Testis (tissue), 3 donors: ENCODE measurements around the gene ZNF792. TPM values are rescaled to one million over a fixed set of nuclear protein-coding genes. Genes with fewer than 3 reads are reported as not detected.
"Not testable (repeated sequence)": the region's sequence is repeated elsewhere in the genome, so short reads cannot be mapped to it uniquely, and the experiment has no call there.

Experiments used
- DNase-seq: peaks from one replicate; pipeline ENCODE4 v3.0.0-alpha.2; 2019
- H3K27ac ChIP-seq, 2 donors: fragments of 200-600 bp; sonication (generic); one replicate each; pipeline ENCODE4 v1.5.1; 2019
- H3K27me3 ChIP-seq: fragments of 200-600 bp; sonication (generic); one replicate; pipeline ENCODE4 v1.5.1; 2019
- H3K36me3 ChIP-seq: fragments of 200-600 bp; sonication (generic); one replicate; pipeline ENCODE4 v1.5.1; 2017; ENCODE audit warnings: low read depth; ENCODE audit errors: missing control alignments
- H3K4me1 ChIP-seq: fragments of 200-600 bp; sonication (generic); one replicate; pipeline ENCODE4 v1.5.1; 2019
- H3K4me3 ChIP-seq, 2 donors: fragments of 200-600 bp; sonication (generic); one replicate each; pipeline ENCODE4 v1.5.1; 2017 to 2019
- H3K9me3 ChIP-seq: fragments of 200-600 bp; sonication (generic); one replicate; pipeline ENCODE4 v1.5.1; 2017
- CTCF ChIP-seq, 3 experiments: fragments of 450-650 bp in 2 of 3; fragments of 200-600 bp in 1 of 3; sonication (generic) in 1 of 3; IDR thresholded peaks; one replicate each; pipeline ENCODE4 v1.5.1; 2016 to 2019; ENCODE audit warnings: antibody characterized with exemption in 3 of 3, mild to moderate bottlenecking in 2 of 3, moderate library complexity in 1 of 3
- POLR2A ChIP-seq: fragments of 450-650 bp; IDR thresholded peaks from one replicate; pipeline ENCODE4 v1.6.1; 2017; ENCODE audit warnings: antibody characterized with exemption, mild to moderate bottlenecking, moderate library complexity
- WGBS, 2 donors: methylation state at CpG; one replicate each; pipeline ENCODE4 v1.1.5; 2018; 5-methylcytosine and 5-hydroxymethylcytosine counted together
- intact Hi-C: fragments of 100-400 bp; cut with DNase I; formaldehyde crosslinking; loops from one replicate; pipeline ENCODE4 v1.15.1; 2023; ENCODE audit warnings: low total_unique reads
- polyA plus RNA-seq: library from polyadenylated mRNA; stranded (reverse); fragments of 350-450 nt; fragmentation: Illumina TruSeq; extraction: RNeasy Lipid Tissue Mini Kit (QIAGEN cat#74804); gene quantifications from one replicate; pipeline ENCODE4 v1.2.3, GENCODE V29; 2014; ENCODE audit warnings: low read depth, low replicate concordance; ENCODE audit not compliant: insufficient read depth
- total RNA-seq, 2 donors: library from RNA; depleted of rRNA; stranded (reverse); fragments of >200 nt; gene quantifications; one replicate each; pipeline ENCODE4 v1.2.3, GENCODE V29; 2016

The ZNF792 gene
- total and polyA plus RNA-seq, 3 donors from 2014 or later, result 2.3 to 6.6 (median 5.4) TPM

GRCh38 chr19:34994286-34994642, 30.2 kb upstream of the ZNF792 start:
- H3K4me1 ChIP-seq, result peaks cover 34% of the 10 kb centered on the region
- H3K27ac ChIP-seq, result peak overlapping the region; percentile 37 to 82
- 62 to 67% methylated on average over 9 of the region's 9 CpGs for WGBS, 2 donors
- H3K27me3 ChIP-seq, result no peaks in the 10 kb centered on the region
- H3K4me3 ChIP-seq, result no peak overlapping the region
- no peak for DNase-seq
- no peaks in the 10 kb centered on the region for H3K9me3 ChIP-seq
- intact Hi-C loops, result no loop called here
- TF ChIP-seq CTCF (IDR thresholded peaks at IDR 0.05) (no peak), POLR2A (no peak)
- no peaks in the 10 kb centered on the region for H3K36me3 ChIP-seq

- H3K4me3 ChIP-seq, H3K27me3 ChIP-seq, H3K9me3 ChIP-seq, H3K27ac ChIP-seq, H3K36me3 ChIP-seq, intact Hi-C loops, DNase-seq: not testable (repeated sequence)
- peaks cover 22% of the 10 kb centered on the region for H3K4me1 ChIP-seq
- WGBS, 2 donors, result 86 to 94% methylated on average over 7 of the region's 7 CpGs
These were observed 28.6 kb upstream of the ZNF792 start for GRCh38 chr19:34992582-34992981.

- no peak overlapping the region for H3K4me3 ChIP-seq
- H3K9me3 ChIP-seq, result no peaks in the 10 kb centered on the region
- no peak for TF ChIP-seq CTCF (IDR thresholded peaks at IDR 0.05)
- no peak for TF ChIP-seq POLR2A
- H3K27me3 ChIP-seq, result no peaks in the 10 kb centered on the region
- WGBS, 2 donors, result 81 to 96% methylated on average over 8 of the region's 8 CpGs
- no peak for DNase-seq
- H3K36me3 ChIP-seq, result no peaks in the 10 kb centered on the region
- peaks cover 14% of the 10 kb centered on the region for H3K4me1 ChIP-seq
- H3K27ac ChIP-seq, result no peak overlapping the region
- intact Hi-C loops, result no loop called here
These were observed 27.7 kb upstream of the ZNF792 start for GRCh38 chr19:34991542-34992333.

GRCh38 chr19:34990578-34991192, 26.7 kb upstream of the ZNF792 start:
- no peak for DNase-seq
- no peaks in the 10 kb centered on the region for H3K27me3 ChIP-seq
- H3K4me3 ChIP-seq, result no peak overlapping the region
- H3K27ac ChIP-seq, result no peak overlapping the region
- no peaks in the 10 kb centered on the region for H3K9me3 ChIP-seq
- intact Hi-C loops, result no loop called here
- no peaks in the 10 kb centered on the region for H3K36me3 ChIP-seq
- WGBS, 2 donors, result 80 to 82% methylated on average over 13 of the region's 13 CpGs
- peaks cover 12% of the 10 kb centered on the region for H3K4me1 ChIP-seq
- no peak for TF ChIP-seq POLR2A
- TF ChIP-seq CTCF (IDR thresholded peaks at IDR 0.05), result no peak

GRCh38 chr19:34989298-34989697, 25.3 kb upstream of the ZNF792 start:
- Histone ChIP-seq H3K4me3 (no peak overlapping the region), H3K27me3 (no peaks in the 10 kb centered on the region), H3K9me3 (no peaks in the 10 kb centered on the region), H3K4me1 (peaks cover 2% of the 10 kb centered on the region), H3K36me3 (no peaks in the 10 kb centered on the region), H3K27ac (no peak overlapping the region)
- TF ChIP-seq CTCF (IDR thresholded peaks at IDR 0.05) (no peak), POLR2A (no peak)
- intact Hi-C loops, result no loop called here
- 77 to 89% methylated on average over 6 of the region's 6 CpGs for WGBS, 2 donors
- no peak for DNase-seq
